CD4-positive, alpha-beta T cell treated with Interleukin-17A for 1 hour (primary cell): ENCODE measurements around the gene FGF21.

Source experiments
- DNase-seq: peaks from one replicate; pipeline ENCODE4 v3.0.0-alpha.2; 2020

The FGF21 gene

GRCh38 chr19:48728911-48729664, 26.2 kb upstream of the FGF21 start:
- no peak for DNase-seq

GRCh38 chr19:48731452-48731851, 23.9 kb upstream of the FGF21 start:
- no peak for DNase-seq

- DNase-seq, result no peak
Measured at GRCh38 chr19:48734625-48735024, 20.7 kb upstream of the FGF21 start.

- DNase-seq, result no peak
Measured at GRCh38 chr19:48735031-48735615, 20.2 kb upstream of the FGF21 start.

GRCh38 chr19:48737360-48737998, 17.8 kb upstream of the FGF21 start:
- no peak for DNase-seq

- DNase-seq, result peak; percentile 93
Measured at GRCh38 chr19:48738557-48739403, 16.5 kb upstream of the FGF21 start.

GRCh38 chr19:48739404-48740163, 15.7 kb upstream of the FGF21 start:
- DNase-seq, result no peak

- DNase-seq, result no peak
Measured at GRCh38 chr19:48740164-48740972, 15.0 kb upstream of the FGF21 start, which contains the start of gene RASIP1. Gene RASIP1 (minus strand): TSS chr19:48740610. CDS start chr19:48740282, 328 bp downstream.

GRCh38 chr19:48741129-48741999, 14.0 kb upstream of the FGF21 start:
- DNase-seq, result peak; percentile 26

GRCh38 chr19:48742096-48742495, 13.2 kb upstream of the FGF21 start:
- DNase-seq, result no peak

DNA sequence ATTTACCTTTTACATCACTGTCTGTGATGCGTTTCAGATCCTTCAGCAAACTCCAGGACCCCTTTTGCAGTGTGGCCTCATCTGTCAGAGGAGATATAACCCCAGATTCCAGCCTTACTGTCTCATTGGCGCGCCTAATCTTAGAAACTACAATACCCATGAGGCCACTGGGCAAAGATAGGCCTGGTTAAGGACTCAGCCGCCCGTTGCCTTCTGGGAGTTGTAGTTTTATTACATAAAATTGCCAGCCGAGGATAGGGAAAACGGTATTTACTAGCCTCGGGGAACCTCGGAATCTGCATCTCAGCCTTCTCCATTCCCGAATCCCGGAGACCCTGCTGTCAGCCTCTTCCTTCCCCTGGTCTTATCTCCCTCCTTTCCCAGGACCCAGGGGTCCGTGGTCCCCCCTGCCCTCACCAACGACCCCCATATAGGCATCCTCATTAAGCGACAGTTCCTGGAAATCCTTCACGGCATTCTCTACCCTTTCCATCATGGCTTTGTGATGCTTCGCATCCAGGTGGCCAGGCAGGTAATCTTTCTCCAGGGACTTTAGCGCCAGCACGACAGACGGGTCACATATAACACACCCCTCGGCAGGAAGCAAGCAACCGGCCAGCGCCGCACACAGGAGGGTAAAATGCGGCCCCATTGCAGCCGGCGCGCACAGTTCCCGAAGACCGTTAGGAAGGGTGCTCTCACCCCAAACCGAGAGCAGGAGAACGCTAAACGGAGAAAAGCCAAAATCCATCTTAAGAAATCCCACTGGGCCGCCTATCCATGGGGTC, 9.9 kb upstream of the FGF21 start:
- DNase-seq, result peak; percentile 74

- DNase-seq, result no peak
Measured at GRCh38 chr19:48746110-48746509, 9.2 kb upstream of the FGF21 start.

DNA sequence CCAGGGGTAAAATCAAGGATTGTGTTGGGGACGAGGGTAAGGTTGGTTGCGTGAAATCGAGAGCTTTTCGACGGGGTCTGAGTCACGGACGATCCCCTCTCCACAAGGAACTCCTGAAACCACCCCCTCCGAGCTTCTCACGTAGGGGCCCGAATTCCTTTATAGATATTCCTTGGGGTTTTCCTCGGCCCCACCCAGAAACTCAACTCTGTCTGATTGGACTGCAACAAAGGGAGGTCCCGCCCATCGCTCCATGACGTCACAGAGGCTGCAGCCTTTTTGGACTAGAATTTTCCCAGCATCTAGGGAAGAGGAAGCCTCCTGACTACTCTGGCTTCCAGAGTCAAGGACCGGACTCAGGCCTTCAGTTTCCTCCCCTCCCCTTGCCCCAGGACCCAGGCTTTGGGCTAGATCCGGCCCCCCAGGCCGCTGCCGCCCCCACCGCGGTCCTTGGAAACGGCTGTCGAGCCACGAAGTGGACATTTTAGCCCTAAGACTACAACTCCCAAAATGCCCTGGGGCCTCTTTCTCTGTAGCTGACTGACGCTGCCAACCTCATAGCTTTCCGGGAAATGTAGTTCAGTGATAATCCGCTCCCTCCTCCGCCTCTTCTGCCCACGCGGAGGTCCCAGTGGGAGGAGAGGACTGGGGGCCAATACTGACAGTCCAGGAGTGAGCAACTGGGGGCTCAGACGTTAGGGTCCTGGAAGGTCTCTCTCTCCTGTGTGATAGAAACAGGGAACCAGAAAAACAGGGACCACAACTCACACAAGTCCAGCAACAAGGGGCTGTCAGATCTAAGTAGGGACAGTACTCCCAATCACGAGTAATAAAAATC, 8.4 kb upstream of the FGF21 start, which contains the start of gene IZUMO1:
Gene IZUMO1 (minus strand): TSS at position 172 of the 838 bp plus-strand sequence. CDS start 1,050 bp downstream, outside the sequence.
- peak; percentile 68 for DNase-seq

DNA sequence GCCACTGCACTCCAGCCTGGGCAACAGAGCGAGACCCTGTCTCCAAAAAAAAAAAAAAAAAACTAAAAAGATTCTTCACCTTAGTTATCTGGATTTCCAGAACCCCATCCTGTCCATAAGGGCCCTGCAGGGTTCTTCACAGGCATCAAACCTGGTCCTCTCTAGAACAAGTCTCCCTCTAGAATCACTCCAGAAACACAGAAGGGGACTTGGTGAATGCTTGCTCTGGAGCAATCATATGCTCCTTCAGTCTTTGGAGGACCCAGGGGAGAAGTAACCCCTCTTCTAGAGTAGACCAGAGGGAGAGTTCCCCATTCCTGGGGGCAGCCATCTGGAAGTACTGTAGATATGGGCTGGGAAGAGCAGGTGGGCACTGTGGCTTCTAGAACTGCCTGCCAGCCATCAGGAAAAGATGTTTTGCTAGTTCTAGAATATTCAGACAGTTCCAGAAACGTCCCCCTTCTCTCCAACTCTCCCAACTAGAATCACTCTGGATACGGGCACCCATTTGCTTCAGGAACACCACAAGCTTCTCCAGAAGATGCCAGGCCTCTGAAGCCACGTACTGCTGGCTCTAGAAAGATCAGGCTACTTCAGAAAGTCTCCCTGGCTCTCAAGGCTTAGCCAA, 5.6 kb upstream of the FGF21 start:
- DNase-seq, result no peak

DNA sequence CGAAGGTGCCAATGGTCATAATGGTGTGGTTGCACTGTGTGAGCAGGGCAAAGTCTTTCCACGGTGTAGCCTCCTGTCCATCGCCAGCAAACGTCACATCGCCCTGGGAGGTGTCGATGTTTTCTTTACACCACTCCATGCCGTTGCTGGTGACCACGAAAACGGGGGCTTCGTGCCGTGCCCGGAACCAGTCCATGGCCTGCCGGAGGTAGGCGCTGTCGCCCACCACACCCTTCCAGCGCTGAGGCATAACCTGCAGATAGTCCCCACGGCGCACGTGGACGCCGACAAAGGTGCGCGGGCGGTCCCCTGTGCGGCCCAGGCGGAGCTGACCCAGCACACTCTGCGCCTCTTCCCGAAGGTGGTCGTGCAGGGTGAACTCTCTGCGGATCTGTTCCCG, 5.0 kb upstream of the FGF21 start:
- DNase-seq, result no peak

DNA sequence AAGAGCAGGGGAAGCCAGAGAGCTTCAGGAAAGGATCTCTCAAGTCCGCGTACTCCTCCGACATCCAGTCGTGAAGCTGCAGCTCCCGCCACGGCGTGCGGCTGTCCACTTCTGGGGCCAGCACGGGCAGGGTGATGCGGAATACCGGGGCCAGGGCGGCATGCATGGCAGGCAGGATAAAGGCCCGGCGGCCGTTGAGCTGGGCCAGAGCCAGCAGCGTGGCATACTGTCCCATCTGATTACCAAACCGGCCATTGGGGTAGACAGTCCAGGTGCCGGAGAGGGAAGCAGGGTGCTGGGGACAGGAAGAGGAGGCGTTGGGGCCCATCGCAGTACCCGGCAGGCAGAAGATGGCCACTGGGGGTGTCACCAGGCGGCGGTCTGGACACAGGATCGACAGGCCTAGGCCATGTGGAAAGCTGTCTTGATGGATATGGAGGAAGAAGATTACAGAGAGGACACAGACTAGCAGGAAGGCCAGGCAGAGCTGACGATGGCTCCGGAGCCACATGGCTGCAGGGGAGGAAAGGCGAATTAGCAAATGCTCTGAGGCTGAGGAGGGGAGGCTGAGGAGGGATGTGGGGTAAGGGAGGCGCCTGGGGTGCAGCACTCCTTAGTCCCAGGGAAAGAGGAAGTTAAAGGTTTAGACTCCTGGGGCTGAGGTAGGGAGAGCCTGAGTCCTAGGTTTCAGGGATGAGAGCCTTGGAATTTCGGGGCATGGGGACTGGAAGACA, 4.4 kb upstream of the FGF21 start:
- no peak for DNase-seq

GRCh38 chr19:48751845-48752495, 3.4 kb upstream of the FGF21 start:
- no peak for DNase-seq
